Adrenal gland (tissue), 12 donors: ENCODE results near the gene TEKT3. TPM values are rescaled to one million over a fixed set of nuclear protein-coding genes. Genes with fewer than 3 reads are reported as not detected.

Source experiments
- DNase-seq, 7 donors: peaks; one replicate each; pipeline ENCODE4 v3.0.0-alpha.2; 2019 to 2020
- H3K27ac ChIP-seq, 5 donors: fragments of 200-600 bp; sonication (generic) in 4 of 5; 1 replicate in 3 of 5; 2 replicates in 2 of 5; pipeline versions ENCODE4 v1.5.1 to v1.8.0; 2016 to 2020; ENCODE audit warnings: mild to moderate bottlenecking in 1 of 5
- H3K27me3 ChIP-seq: fragments of 200-600 bp; 2 replicates; pipeline ENCODE4 v1.8.0; 2021
- H3K36me3 ChIP-seq, 2 donors: fragments of 200-600 bp; replicated peaks in 1 of 2; 1 replicate in 1 of 2; 2 replicates in 1 of 2; pipeline versions ENCODE4 v1.5.1 to v1.8.0; 2018 to 2022
- H3K4me1 ChIP-seq, 2 donors: fragments of 200-600 bp; replicated peaks in 1 of 2; 1 replicate in 1 of 2; 2 replicates in 1 of 2; pipeline versions ENCODE4 v1.5.1 to v1.8.0; 2018 to 2021
- H3K4me3 ChIP-seq, 4 donors: fragments of 200-600 bp; sonication (generic) in 3 of 4; one replicate each; pipeline ENCODE4 v1.5.1; 2016 to 2018
- H3K9me3 ChIP-seq, 3 donors: fragments of 200-600 bp; sonication (generic) in 1 of 3; replicated peaks in 1 of 3; 1 replicate in 2 of 3; 2 replicates in 1 of 3; pipeline versions ENCODE4 v1.5.1 to v1.8.0; 2016 to 2021
- CTCF ChIP-seq, 6 experiments: fragments of 450-650 bp in 4 of 6; fragments of 200-600 bp in 2 of 6; sonication (generic) in 1 of 6; IDR thresholded peaks; 1 replicate in 5 of 6; 2 replicates in 1 of 6; pipeline versions ENCODE4 v1.5.1 to v1.8.0; 2016 to 2021; ENCODE audit warnings: antibody characterized with exemption in 6 of 6, mild to moderate bottlenecking in 2 of 6, moderate library complexity in 1 of 6
- POLR2A ChIP-seq, 2 donors: fragments of 450-650 bp; IDR thresholded peaks; one replicate each; pipeline ENCODE4 v1.6.1; 2017; ENCODE audit warnings: antibody characterized with exemption in 2 of 2, mild to moderate bottlenecking in 2 of 2, moderate library complexity in 1 of 2
- WGBS, 4 donors: extraction: QIAGEN DNeasy Blood & Tissue Kit in 2 of 4; methylation state at CpG; one replicate each; pipeline versions ENCODE4 v1.1.5 to v1.1.7; 2013 to 2017; 5-methylcytosine and 5-hydroxymethylcytosine counted together
- intact Hi-C, 2 donors: fragments of 100-400 bp; cut with DNase I; formaldehyde crosslinking; loops; one replicate each; pipeline versions ENCODE4 v1.14.1 to v1.15.0; 2022 to 2023
- polyA plus RNA-seq, 3 donors: library from polyadenylated mRNA; stranded (reverse); fragments of 200-250 nt in 2 of 3; fragments of 350-450 nt in 1 of 3; fragmentation: Illumina TruSeq in 1 of 3; extraction: RNeasy Lipid Tissue Mini Kit (QIAGEN cat#74804) in 1 of 3; gene quantifications; one replicate each; pipeline ENCODE4 v1.2.3, GENCODE V29; 2013 to 2014
- total RNA-seq, 9 donors: library from RNA; depleted of rRNA in 4 of 9; stranded (reverse); fragments of >200 nt in 4 of 9; fragments of 120-200 nt in 1 of 9; fragmentation: NEBNext Ultra II Directional in 1 of 9; extraction: Animal tissue kit (Norgen Biotek cat#: 25700) in 1 of 9; gene quantifications; one replicate each; pipeline versions ENCODE4 v1.1.0 to v1.2.4, GENCODE V29; 2013 to 2023
- donor health status: healthy with polysubstance abuse.
- donor health status: Bipolar disorder and iron deficiency.
- donor health status: DM: yes; HTN: yes; CAD: no.
- donor health status: DM: no; HTN: no; CAD: no.
- donor health status: DM: no; HTN: no; CAD: no.
- donor health status: DM: yes; HTN: yes; CAD: no.

The TEKT3 gene
- total and polyA plus RNA-seq, 12 donors = 0.39 to 5.5 (median 1.2) TPM; not detected in 2

- H3K36me3 ChIP-seq = no peaks in the 10 kb centered on the region
- whole genome bisulfite sequencing, 4 donors = 38 to 49% (median 41%) methylated on average over 9 of the region's 9 CpGs
- peaks cover 6 to 7% of the 10 kb centered on the region in 2 donors for H3K4me1 ChIP-seq
- intact Hi-C loops = no loop called here
- H3K27ac ChIP-seq = peak overlapping the region in 2 of 5 donors; percentile 67 to 73
- TF ChIP-seq POLR2A (IDR thresholded peaks at IDR 0.05) = no peak
- TF ChIP-seq CTCF (IDR thresholded peaks at IDR 0.05) = no peak
- peak; percentile 42 to 73 (median 54) for DNase-seq
- no peaks in the 10 kb centered on the region for H3K27me3 ChIP-seq
- peak overlapping the region in 1 of 4 donors; percentile 37 for H3K4me3 ChIP-seq
- no peaks in the 10 kb centered on the region for H3K9me3 ChIP-seq
Observed at GRCh38 chr17:15384142-15384787, 42.9 kb upstream of the TEKT3 start.

GRCh38 chr17:15382914-15383313, 41.5 kb upstream of the TEKT3 start:
- WGBS, 4 donors = 79 to 93% (median 80%) methylated on average over 1 of the region's 1 CpG
- no peak overlapping the region for H3K27ac ChIP-seq
- intact Hi-C loops = no loop called here

GRCh38 chr17:15381707-15382106, 40.3 kb upstream of the TEKT3 start:
- H3K9me3 ChIP-seq = no peaks in the 10 kb centered on the region
- H3K27me3 ChIP-seq = no peaks in the 10 kb centered on the region
- peaks cover 6 to 7% of the 10 kb centered on the region in 2 donors for H3K4me1 ChIP-seq
- intact Hi-C loops = no loop called here
- H3K36me3 ChIP-seq = no peaks in the 10 kb centered on the region
- H3K4me3 ChIP-seq = no peak overlapping the region
- no peak for TF ChIP-seq CTCF (IDR thresholded peaks at IDR 0.05)
- no peak overlapping the region for H3K27ac ChIP-seq
- WGBS, 4 donors = 58 to 68% (median 64%) methylated on average over 2 of the region's 2 CpGs
- DNase-seq = no peak

More at GRCh38 chr17:15382914-15383313, 41.5 kb upstream of the TEKT3 start:
- no peaks in the 10 kb centered on the region for H3K27me3 ChIP-seq
- no peaks in the 10 kb centered on the region for H3K36me3 ChIP-seq
- no peak overlapping the region for H3K4me3 ChIP-seq
- no peaks in the 10 kb centered on the region for H3K9me3 ChIP-seq
- TF ChIP-seq CTCF (IDR thresholded peaks at IDR 0.05) (no peak), POLR2A (IDR thresholded peaks at IDR 0.05) (no peak)
- peaks cover 6 to 7% of the 10 kb centered on the region in 2 donors for H3K4me1 ChIP-seq
- no peak for DNase-seq

- intact Hi-C loops = no loop called here
- DNase-seq = no peak
- Histone ChIP-seq H3K4me3 (no peak overlapping the region), H3K9me3 (no peaks in the 10 kb centered on the region), H3K27ac (no peak overlapping the region), H3K4me1 (peaks cover 6 to 7% of the 10 kb centered on the region in 2 donors), H3K27me3 (no peaks in the 10 kb centered on the region), H3K36me3 (no peaks in the 10 kb centered on the region)
- TF ChIP-seq POLR2A (IDR thresholded peaks at IDR 0.05) = no peak
- no peak for TF ChIP-seq CTCF (IDR thresholded peaks at IDR 0.05)
- 59 to 72% (median 70%) methylated on average over 4 of the region's 4 CpGs for WGBS, 4 donors
Observed at GRCh38 chr17:15380446-15380845, 39.0 kb upstream of the TEKT3 start.
